ENCODE results near the gene TSPAN33.
A peak's percentile ranks its signal among the peaks of the same experiment; 100 is the strongest.

TSPAN33 gene

GRCh38 chr7:129144834-129145668, 544 bp downstream of the TSPAN33 start (continued):
- TF ChIP-seq PRDM10 (tag by site-specific recombination; IDR thresholded peaks at IDR 0.05) (peak; percentile 89), REST (tag by site-specific recombination; IDR thresholded peaks at IDR 0.05) (no peak), ELK4 (IDR thresholded peaks at IDR 0.05; ENCODE audit: borderline replicate concordance, low read depth, low read length) (no peak), ZSCAN30 (tag by site-specific recombination; IDR thresholded peaks at IDR 0.05) (no peak), ZNF768 (tag by site-specific recombination; IDR thresholded peaks at IDR 0.05) (no peak), ZNF707 (tag by site-specific recombination; IDR thresholded peaks at IDR 0.05) (no peak), ZNF473 (tag by site-specific recombination; IDR thresholded peaks at IDR 0.05) (no peak), ZXDB (tag by site-specific recombination; IDR thresholded peaks at IDR 0.05) (0 out of 2 replicates have a peak, but pooled peaks have one; percentile 28), ZNF837 (tag by site-specific recombination; IDR thresholded peaks at IDR 0.05) (no peak), ZEB2 (tag by site-specific recombination; IDR thresholded peaks at IDR 0.05) (peak; percentile 14; the same call in 1 of the 2 replicates), KLF1 (tag by site-specific recombination; IDR thresholded peaks at IDR 0.05) (0 out of 2 replicates have a peak, but pooled peaks have one; percentile 12), MEIS1 (CRISPR knock-in tag; IDR thresholded peaks at IDR 0.05; ENCODE audit: borderline replicate concordance) (no peak), ZBTB20 (tag by site-specific recombination; IDR thresholded peaks at IDR 0.05) (peak; percentile 48), ZNF610 (tag by site-specific recombination; IDR thresholded peaks at IDR 0.05; ENCODE audit: borderline replicate concordance) (no peak), ZNF558 (tag by site-specific recombination; IDR thresholded peaks at IDR 0.05) (no peak), ZNF121 (tag by site-specific recombination; IDR thresholded peaks at IDR 0.05) (no peak), PATZ1 (tag by site-specific recombination; IDR thresholded peaks at IDR 0.05) (peak; percentile 84), FEZF1 (tag by site-specific recombination; IDR thresholded peaks at IDR 0.05) (no peak), ZNF701 (tag by site-specific recombination; IDR thresholded peaks at IDR 0.05) (no peak), ZNF146 (tag by site-specific recombination; IDR thresholded peaks at IDR 0.05) (no peak), ZNF488 (tag by site-specific recombination; IDR thresholded peaks at IDR 0.05) (no peak), BCL6B (tag by site-specific recombination; IDR thresholded peaks at IDR 0.05) (no peak), ZNF501 (tag by site-specific recombination; IDR thresholded peaks at IDR 0.05) (no peak), ZNF37A (tag by site-specific recombination; IDR thresholded peaks at IDR 0.05) (no peak), MYNN (tag by site-specific recombination; IDR thresholded peaks at IDR 0.05; ENCODE audit: borderline replicate concordance) (no peak), ZNF510 (tag by site-specific recombination; IDR thresholded peaks at IDR 0.05; ENCODE audit: insufficient replicate concordance) (no peak), ZNF791 (tag by site-specific recombination; IDR thresholded peaks at IDR 0.05) (no peak)

Data from HEK293 (cell line).